ENCODE data around the gene MTCH2. TPM values are rescaled to one million over a fixed set of nuclear protein-coding genes. Genes with fewer than 3 reads are reported as not detected.
"Not testable (repeated sequence)": the region's sequence is repeated elsewhere in the genome, so short reads cannot be mapped to it uniquely, and the experiment has no call there.

MTCH2 gene
- total RNA-seq, 1 donor from 2014 or later = 75.7 TPM

DNA sequence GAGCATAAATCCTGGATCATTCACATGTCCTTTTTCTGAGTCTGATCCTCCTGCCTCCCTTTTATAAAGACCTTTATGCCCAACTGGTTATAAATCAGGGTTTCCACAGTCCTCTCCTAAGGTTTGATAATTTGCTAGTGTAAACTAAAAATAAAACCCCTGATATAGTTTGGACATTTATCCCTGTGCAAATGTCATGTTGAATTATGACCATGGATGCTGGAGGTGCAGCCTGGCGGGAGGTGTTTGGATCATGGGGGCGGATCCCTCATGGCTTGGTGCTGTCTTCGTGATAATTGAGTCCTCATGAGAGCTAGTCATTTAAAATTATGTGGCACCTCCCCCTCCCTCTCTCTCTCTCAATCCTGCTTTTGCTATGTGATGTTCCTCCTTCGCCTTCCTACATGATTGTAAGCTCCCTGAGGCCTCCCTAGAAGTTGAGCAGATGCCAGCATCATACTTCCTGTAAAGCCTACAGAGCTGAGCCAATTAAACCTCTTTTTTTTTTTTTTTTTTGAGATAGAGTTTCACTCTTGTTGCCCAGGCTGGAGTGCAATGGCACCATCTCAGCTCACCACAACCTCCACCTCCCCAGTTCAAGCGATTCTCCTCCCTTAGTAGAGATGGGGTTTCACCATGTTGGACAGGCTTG, 9.6 kb upstream of the MTCH2 start:
- no peaks in the 10 kb centered on the region for H3K4me1 Mint-ChIP-seq (ENCODE audit: low read depth)
- no peak overlapping the region for H3K27ac Mint-ChIP-seq
- no peak for DNase-seq (ENCODE audit: low spot score, unreplicated experiment)
- H3K27me3 Mint-ChIP-seq = no peaks in the 10 kb centered on the region
- peaks cover 6% of the 10 kb centered on the region for H3K9me3 Mint-ChIP-seq (ENCODE audit: low read depth)
- no peak overlapping the region for H3K4me3 Mint-ChIP-seq (ENCODE audit: low read depth)
- TF ChIP-seq CTCF (IDR thresholded peaks at IDR 0.05; ENCODE audit: unreplicated experiment) = no peak
- no peaks in the 10 kb centered on the region for H3K36me3 Mint-ChIP-seq (ENCODE audit: insufficient read depth)

- Mint-ChIP-seq H3K36me3 (ENCODE audit: insufficient read depth) (no peaks in the 10 kb centered on the region), H3K9me3 (ENCODE audit: low read depth) (peaks cover 6% of the 10 kb centered on the region), H3K27ac (no peak overlapping the region), H3K27me3 (no peaks in the 10 kb centered on the region), H3K4me3 (ENCODE audit: low read depth) (no peak overlapping the region), H3K4me1 (ENCODE audit: low read depth) (no peaks in the 10 kb centered on the region)
- DNase-seq (ENCODE audit: low spot score, unreplicated experiment) = no peak
- no peak for TF ChIP-seq CTCF (IDR thresholded peaks at IDR 0.05; ENCODE audit: unreplicated experiment)
These were observed 6.9 kb upstream of the MTCH2 start for GRCh38 chr11:47649276-47649675.

- H3K27me3 Mint-ChIP-seq = no peaks in the 10 kb centered on the region
- DNase-seq (ENCODE audit: low spot score, unreplicated experiment) = no peak
- H3K4me3 Mint-ChIP-seq (ENCODE audit: low read depth) = no peak overlapping the region
- H3K4me1 Mint-ChIP-seq (ENCODE audit: low read depth) = peaks cover 8% of the 10 kb centered on the region
- H3K36me3 Mint-ChIP-seq (ENCODE audit: insufficient read depth) = no peaks in the 10 kb centered on the region
- no peak for TF ChIP-seq CTCF (IDR thresholded peaks at IDR 0.05; ENCODE audit: unreplicated experiment)
- no peaks in the 10 kb centered on the region for H3K9me3 Mint-ChIP-seq (ENCODE audit: low read depth)
- H3K27ac Mint-ChIP-seq = peak overlapping the region; percentile 17
These were observed 3.7 kb upstream of the MTCH2 start for GRCh38 chr11:47646019-47646418.

DNA sequence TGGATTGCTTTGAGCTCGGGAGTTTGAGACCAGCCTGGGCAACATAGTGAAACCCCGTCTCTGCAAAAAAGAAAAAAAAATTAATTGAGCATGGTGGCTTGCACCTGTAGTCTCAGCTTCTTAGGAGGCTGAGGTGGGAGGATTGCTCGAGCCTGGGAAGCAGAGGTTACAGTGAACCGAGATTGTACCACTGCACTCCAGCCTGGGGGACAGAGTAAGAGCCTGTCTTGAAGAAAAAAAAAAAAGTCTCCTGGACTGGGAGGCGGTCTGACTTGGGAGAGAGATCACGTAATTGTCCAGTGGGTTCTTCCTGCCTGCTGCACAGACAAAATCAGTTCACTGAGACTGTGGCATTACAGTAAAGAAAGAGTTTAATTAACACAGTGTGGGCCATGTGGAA, 3.1 kb upstream of the MTCH2 start:
- TF ChIP-seq CTCF (IDR thresholded peaks at IDR 0.05; ENCODE audit: unreplicated experiment) = no peak

GRCh38 chr11:47641600-47642098, 710 bp downstream of the MTCH2 start:
- peaks cover 10% of the 10 kb centered on the region for H3K4me1 Mint-ChIP-seq (ENCODE audit: low read depth)
- H3K27ac Mint-ChIP-seq = peak overlapping the region; percentile 94
- H3K9me3 Mint-ChIP-seq (ENCODE audit: low read depth) = no peaks in the 10 kb centered on the region
- DNase-seq (ENCODE audit: low spot score, unreplicated experiment) = no peak
- no peak for TF ChIP-seq CTCF (IDR thresholded peaks at IDR 0.05; ENCODE audit: unreplicated experiment)
- peaks cover 8% of the 10 kb centered on the region for H3K36me3 Mint-ChIP-seq (ENCODE audit: insufficient read depth)
- no peaks in the 10 kb centered on the region for H3K27me3 Mint-ChIP-seq
- H3K4me3 Mint-ChIP-seq (ENCODE audit: low read depth) = peak overlapping the region; percentile 88

More for the DNA sequence above, 3.1 kb upstream of the MTCH2 start:
- no peak for DNase-seq (ENCODE audit: low spot score, unreplicated experiment)
- H3K4me1 Mint-ChIP-seq (ENCODE audit: low read depth) = peaks cover 10% of the 10 kb centered on the region
- no peaks in the 10 kb centered on the region for H3K27me3 Mint-ChIP-seq
- no peak overlapping the region for H3K4me3 Mint-ChIP-seq (ENCODE audit: low read depth)
- no peaks in the 10 kb centered on the region for H3K36me3 Mint-ChIP-seq (ENCODE audit: insufficient read depth)
- no peaks in the 10 kb centered on the region for H3K9me3 Mint-ChIP-seq (ENCODE audit: low read depth)
- peak overlapping the region; percentile 17 for H3K27ac Mint-ChIP-seq

DNA sequence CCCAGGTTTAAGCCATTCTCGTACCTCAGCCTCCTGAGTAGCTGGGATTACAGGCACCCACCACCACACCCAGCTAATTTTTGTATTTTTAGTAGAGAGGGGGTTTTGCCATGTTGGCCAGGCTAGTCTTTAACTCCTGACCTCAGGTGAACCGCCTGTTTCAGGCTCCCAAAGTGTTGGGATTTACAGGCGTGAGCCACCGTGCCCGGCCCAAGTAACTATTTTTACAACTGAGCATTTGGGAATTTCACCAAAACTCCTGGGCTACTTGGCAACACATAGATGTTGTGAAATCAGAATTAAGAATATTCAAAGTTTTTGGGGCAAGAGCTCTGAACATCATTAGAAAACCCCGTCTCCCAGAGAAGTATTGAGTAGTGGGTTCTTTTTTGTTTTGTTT, 1.9 kb downstream of the MTCH2 start:
- not testable (repeated sequence) for DNase-seq (ENCODE audit: low spot score, unreplicated experiment); H3K27ac Mint-ChIP-seq; H3K9me3 Mint-ChIP-seq (ENCODE audit: low read depth); H3K27me3 Mint-ChIP-seq; H3K36me3 Mint-ChIP-seq (ENCODE audit: insufficient read depth)
- Mint-ChIP-seq H3K4me3 (ENCODE audit: low read depth) (peak overlapping the region; percentile 24), H3K4me1 (ENCODE audit: low read depth) (peaks cover 10% of the 10 kb centered on the region)

- not testable (repeated sequence) for DNase-seq (ENCODE audit: low spot score, unreplicated experiment); H3K4me1 Mint-ChIP-seq (ENCODE audit: low read depth); H3K9me3 Mint-ChIP-seq (ENCODE audit: low read depth); H3K27ac Mint-ChIP-seq; H3K27me3 Mint-ChIP-seq; H3K4me3 Mint-ChIP-seq (ENCODE audit: low read depth)
- peaks cover 18% of the 10 kb centered on the region for H3K36me3 Mint-ChIP-seq (ENCODE audit: insufficient read depth)
These were observed 6.0 kb downstream of the MTCH2 start for GRCh38 chr11:47636331-47636730.

All from progenitor cell of endocrine pancreas (in vitro differentiated cells).